AG10803 (cell line): ENCODE measurements around the gene NCKAP5.

Experiments used
- DNase-seq: peaks from one replicate; pipeline ENCODE4 v3.0.0; 2010; ENCODE audit warnings: low read depth
- H3K4me3 ChIP-seq: 2 replicates; pipeline ENCODE4 v1.5.1; 2011; ENCODE audit warnings: mild to moderate bottlenecking, low read length, control low read depth
- TF ChIP-seq, protein P1 (sequence below): conservative IDR thresholded peaks from 2 replicates; pipeline ENCODE4 v1.5.1; 2011; ENCODE audit warnings: mild to moderate bottlenecking, low read length, control low read depth, inconsistent platforms

NCKAP5 gene

DNA sequence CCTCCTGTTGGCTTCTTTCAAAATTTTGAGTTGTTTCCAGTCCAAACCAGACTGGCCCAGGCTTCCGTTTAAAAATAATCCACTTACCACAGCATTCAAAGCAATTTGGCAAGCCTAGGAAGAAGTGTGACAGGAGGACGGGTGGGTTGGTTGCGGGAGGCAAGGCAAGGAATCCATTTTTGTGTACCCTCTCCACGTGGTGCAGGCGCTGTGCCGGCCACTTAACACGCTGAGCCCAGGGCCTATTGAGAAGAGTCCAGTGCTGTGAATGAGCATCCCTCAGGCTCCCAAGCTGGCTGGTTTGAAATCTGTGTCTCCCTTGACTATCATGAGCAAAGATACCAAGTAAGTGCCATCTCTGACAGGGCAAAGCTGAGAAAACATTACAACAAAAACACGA, 160.9 kb downstream of the NCKAP5 start:
- no peak overlapping the region for H3K4me3 ChIP-seq
- DNase-seq: no peak
- TF ChIP-seq, protein P1, sequence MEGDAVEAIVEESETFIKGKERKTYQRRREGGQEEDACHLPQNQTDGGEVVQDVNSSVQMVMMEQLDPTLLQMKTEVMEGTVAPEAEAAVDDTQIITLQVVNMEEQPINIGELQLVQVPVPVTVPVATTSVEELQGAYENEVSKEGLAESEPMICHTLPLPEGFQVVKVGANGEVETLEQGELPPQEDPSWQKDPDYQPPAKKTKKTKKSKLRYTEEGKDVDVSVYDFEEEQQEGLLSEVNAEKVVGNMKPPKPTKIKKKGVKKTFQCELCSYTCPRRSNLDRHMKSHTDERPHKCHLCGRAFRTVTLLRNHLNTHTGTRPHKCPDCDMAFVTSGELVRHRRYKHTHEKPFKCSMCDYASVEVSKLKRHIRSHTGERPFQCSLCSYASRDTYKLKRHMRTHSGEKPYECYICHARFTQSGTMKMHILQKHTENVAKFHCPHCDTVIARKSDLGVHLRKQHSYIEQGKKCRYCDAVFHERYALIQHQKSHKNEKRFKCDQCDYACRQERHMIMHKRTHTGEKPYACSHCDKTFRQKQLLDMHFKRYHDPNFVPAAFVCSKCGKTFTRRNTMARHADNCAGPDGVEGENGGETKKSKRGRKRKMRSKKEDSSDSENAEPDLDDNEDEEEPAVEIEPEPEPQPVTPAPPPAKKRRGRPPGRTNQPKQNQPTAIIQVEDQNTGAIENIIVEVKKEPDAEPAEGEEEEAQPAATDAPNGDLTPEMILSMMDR: no peak

DNA sequence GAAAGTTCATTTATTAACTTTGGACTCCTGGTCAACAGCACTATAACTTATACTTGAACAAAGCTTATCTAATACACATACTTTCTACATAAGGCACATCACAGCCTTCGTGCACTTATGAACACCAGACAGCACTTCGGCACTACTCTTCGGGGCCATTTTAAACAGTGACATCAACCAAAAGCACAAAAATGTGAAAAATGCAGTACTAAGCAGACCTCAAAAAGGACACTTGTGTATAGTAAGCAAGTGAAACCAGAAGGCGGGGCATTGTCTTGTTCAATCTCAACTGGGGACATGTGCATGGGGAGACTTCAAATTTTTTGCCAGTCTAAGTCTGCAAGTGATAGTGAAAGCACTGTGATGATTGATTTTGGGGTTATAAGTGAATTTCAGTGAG, 163.0 kb downstream of the NCKAP5 start:
- no peak overlapping the region for H3K4me3 ChIP-seq
- DNase-seq: no peak
- TF ChIP-seq, protein P1: no peak

- DNase-seq: peak; percentile 18
- H3K4me3 ChIP-seq: no peak overlapping the region
- TF ChIP-seq, protein P1: no peak
Measured at GRCh38 chr2:133400411-133400810, 167.9 kb downstream of the NCKAP5 start.

- H3K4me3 ChIP-seq: no peak overlapping the region
- TF ChIP-seq, protein P1: no peak
- DNase-seq: no peak
Measured at GRCh38 chr2:133393895-133394294, 174.4 kb downstream of the NCKAP5 start.

DNA sequence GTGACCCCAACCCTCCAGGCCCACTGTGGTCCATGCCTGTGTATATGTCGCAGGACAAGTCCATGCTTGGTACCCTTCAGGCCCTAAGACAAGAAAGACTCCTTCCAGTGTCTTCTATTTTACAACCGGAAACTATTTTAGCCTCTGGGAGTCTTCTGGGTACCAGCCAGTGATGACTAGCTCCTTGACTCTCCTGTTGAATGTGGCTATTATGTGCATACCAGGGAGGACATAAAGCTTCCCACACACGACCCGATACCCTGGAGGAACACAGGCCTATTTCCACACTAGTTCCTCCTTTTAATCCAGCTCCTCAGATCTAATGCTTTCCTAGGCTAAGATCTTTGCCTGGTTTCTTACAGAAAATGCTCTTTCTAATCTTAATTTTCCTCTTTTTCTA, 178.1 kb downstream of the NCKAP5 start:
- peak; percentile 68 for DNase-seq
- no peak overlapping the region for H3K4me3 ChIP-seq
- TF ChIP-seq, protein P1: no peak

DNA sequence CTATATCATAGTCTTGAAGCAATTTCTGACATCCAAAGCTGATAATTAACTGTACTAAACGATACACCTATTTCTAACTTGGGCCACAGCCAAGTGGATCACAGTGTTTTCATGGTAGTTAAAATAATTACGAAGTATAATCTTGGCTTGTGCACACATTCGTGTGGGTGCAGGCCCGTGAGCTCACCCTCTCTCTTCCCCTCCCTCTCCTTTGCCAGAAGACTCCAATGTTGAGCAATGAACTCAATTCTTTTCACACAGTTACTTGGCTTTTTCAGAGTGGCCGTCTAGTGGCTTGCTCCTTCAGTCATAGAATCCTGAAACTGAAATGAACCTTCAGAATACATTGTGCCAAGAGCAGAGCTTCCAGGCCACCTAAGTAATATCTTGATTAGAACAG, 178.7 kb downstream of the NCKAP5 start:
- TF ChIP-seq, protein P1: no peak
- no peak overlapping the region for H3K4me3 ChIP-seq
- DNase-seq: no peak

GRCh38 chr2:133382566-133382965, 185.7 kb downstream of the NCKAP5 start:
- H3K4me3 ChIP-seq: no peak overlapping the region
- TF ChIP-seq, protein P1: no peak
- no peak for DNase-seq
